Measurements from ENCODE around the gene MIP.
"Not testable (repeated sequence)": the region's sequence is repeated elsewhere in the genome, so short reads cannot be mapped to it uniquely, and the experiment has no call there.

Gene MIP

GRCh38 chr12:56454557-56454956 is at the start of gene MIP:
Gene MIP, minus strand, starts transcription at chr12:56454657. Its CDS starts 44 bp downstream, at chr12:56454613.
- Histone ChIP-seq H3K4me3 (ENCODE audit: low read depth, low read length) (no peak within 1 kb of the TSS), H3K27me3 (ENCODE audit: insufficient read depth, low read depth, severe bottlenecking) (no peaks in the 10 kb centered on the region), H3K27ac (peak within 1 kb of the TSS; percentile 36), H3K9me3 (ENCODE audit: severe bottlenecking) (no peaks in the 10 kb centered on the region), H3K36me3 (no peaks in the 10 kb centered on the region)
- DNase-seq = no peak
- TF ChIP-seq CTCF (IDR thresholded peaks at IDR 0.05; ENCODE audit: low read depth, low read length) = no peak

GRCh38 chr12:56499879-56500278 is 45.4 kb upstream of the MIP start:
- not testable (repeated sequence) for H3K36me3 ChIP-seq; H3K27ac ChIP-seq; H3K4me3 ChIP-seq (ENCODE audit: low read depth, low read length); DNase-seq; H3K9me3 ChIP-seq (ENCODE audit: severe bottlenecking); H3K27me3 ChIP-seq (ENCODE audit: insufficient read depth, low read depth, severe bottlenecking)

DNA sequence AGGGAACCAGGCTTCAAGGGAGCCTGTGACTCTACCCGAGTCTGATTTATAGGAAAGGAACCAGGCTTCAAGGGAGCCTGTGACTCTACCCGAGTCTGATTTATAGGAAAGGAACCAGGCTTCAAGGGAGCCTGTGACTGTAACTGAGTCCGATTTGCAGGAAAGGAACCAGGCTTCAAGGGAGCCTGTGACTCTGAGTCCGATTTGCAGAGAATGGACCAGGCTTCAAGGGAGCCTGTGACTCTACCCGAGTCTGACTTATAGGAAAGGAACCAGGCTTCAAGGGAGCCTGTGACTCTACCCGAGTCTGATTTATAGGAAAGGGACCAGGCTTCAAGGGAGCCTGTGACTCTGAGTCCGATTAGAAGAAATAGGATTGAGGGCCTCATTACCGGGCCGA is 45.0 kb upstream of the MIP start:
- not testable (repeated sequence) for H3K9me3 ChIP-seq (ENCODE audit: severe bottlenecking); H3K4me3 ChIP-seq (ENCODE audit: low read depth, low read length); H3K27me3 ChIP-seq (ENCODE audit: insufficient read depth, low read depth, severe bottlenecking); H3K27ac ChIP-seq; H3K36me3 ChIP-seq; DNase-seq

- H3K36me3 ChIP-seq; H3K27me3 ChIP-seq (ENCODE audit: insufficient read depth, low read depth, severe bottlenecking); H3K4me3 ChIP-seq (ENCODE audit: low read depth, low read length); H3K27ac ChIP-seq; H3K9me3 ChIP-seq (ENCODE audit: severe bottlenecking): not testable (repeated sequence)
- DNase-seq = peak; percentile 56
Observed at GRCh38 chr12:56498126-56498902, 43.9 kb upstream of the MIP start.

DNA sequence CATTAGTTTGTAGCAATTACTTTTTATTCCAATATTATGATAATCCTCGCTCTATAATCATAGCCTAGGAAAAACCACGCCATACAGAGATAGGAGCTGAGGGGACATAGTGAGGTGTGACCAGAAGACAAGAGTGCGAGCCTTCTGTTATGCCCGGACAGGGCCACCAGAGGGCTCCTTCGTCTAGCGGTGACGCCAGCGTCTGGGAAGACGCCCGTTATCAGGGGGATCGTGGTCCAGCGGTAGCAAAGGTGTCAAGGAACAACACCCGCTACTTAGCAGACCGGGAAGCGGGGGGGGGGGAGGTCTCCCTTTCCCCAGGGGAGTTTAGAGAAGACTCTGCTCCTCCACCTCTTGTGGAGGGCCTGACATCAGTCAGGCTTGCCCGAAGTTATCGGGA is 42.2 kb upstream of the MIP start:
- not testable (repeated sequence) for H3K9me3 ChIP-seq (ENCODE audit: severe bottlenecking); H3K27me3 ChIP-seq (ENCODE audit: insufficient read depth, low read depth, severe bottlenecking); H3K4me3 ChIP-seq (ENCODE audit: low read depth, low read length); H3K27ac ChIP-seq; H3K36me3 ChIP-seq
- peak; percentile 71 for DNase-seq

DNA sequence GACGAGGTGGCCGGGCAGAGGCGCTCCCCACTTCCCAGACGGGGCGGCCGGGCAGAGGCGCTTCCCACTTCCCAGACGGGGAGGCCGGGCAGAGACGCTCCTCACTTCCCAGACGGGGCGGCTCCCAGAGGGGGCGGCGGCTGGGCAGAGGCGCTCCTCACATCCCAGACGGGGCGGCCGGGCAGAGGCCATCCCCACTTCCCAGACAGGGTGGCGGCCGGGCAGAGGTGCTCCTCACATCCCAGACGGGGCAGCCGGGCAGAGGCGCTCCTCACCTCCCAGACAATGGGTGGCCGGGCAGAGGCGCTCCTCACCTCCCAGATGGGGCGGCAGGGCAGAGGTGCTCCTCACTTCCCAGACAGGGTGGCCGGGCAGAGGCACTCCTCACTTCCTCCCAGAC is 40.0 kb upstream of the MIP start:
- H3K27me3 ChIP-seq (ENCODE audit: insufficient read depth, low read depth, severe bottlenecking); H3K4me3 ChIP-seq (ENCODE audit: low read depth, low read length); H3K27ac ChIP-seq: not testable (repeated sequence)

DNA sequence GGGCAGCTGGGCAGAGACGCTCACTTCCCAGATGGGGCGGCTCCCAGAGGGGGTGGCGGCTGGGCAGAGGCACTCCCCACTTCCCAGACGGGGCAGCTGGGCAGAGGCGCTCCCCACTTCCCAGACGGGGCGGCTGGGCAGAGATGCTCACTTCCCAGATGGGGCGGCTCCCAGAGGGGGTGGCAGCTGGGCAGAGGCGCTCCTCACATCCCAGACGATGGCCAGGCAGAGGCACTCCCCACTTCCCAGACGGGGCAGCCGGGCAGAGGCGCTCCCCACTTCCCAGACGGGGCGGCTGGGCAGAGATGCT is 39.6 kb upstream of the MIP start:
- H3K27me3 ChIP-seq (ENCODE audit: insufficient read depth, low read depth, severe bottlenecking); DNase-seq; H3K36me3 ChIP-seq; H3K9me3 ChIP-seq (ENCODE audit: severe bottlenecking); H3K4me3 ChIP-seq (ENCODE audit: low read depth, low read length); H3K27ac ChIP-seq: not testable (repeated sequence)

More for the DNA sequence above, 40.0 kb upstream of the MIP start:
- not testable (repeated sequence) for DNase-seq; H3K36me3 ChIP-seq; H3K9me3 ChIP-seq (ENCODE audit: severe bottlenecking)

DNA sequence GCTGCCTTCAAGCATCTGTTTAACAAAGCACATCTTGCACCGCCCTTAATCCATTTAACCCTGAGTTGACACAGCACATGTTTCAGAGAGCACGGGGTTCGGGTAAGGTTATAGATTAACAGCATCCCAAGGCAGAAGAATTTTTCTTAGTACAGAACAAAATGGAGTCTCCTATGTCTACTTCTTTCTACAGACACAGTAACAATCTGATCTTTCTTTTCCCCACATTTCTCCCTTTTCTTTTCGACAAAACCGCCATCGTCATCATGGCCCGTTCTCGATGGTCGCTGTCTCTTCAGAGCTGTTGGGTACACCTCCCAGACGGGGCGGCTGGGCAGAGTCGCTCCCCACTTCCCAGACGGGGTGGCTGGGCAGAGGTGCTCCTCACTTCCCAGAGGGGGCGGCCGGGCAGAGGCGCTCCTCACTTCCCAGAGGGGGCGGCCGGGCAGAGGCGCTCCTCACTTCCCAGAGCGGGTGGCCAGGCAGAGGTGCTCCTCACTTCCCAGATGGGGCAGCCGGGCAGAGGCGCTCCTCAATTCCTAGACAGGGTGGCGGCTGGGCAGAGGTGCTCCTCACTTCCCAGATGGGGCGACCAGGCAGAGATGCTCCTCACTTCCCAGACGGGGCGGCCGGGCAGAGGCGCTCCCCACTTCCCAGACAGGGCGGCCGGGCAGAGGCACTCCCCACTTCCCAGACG is 39.1 kb upstream of the MIP start:
- not testable (repeated sequence) for H3K36me3 ChIP-seq; H3K4me3 ChIP-seq (ENCODE audit: low read depth, low read length); H3K27me3 ChIP-seq (ENCODE audit: insufficient read depth, low read depth, severe bottlenecking); H3K9me3 ChIP-seq (ENCODE audit: severe bottlenecking); H3K27ac ChIP-seq
- DNase-seq = peak; percentile 32

GRCh38 chr12:56490360-56490759 is 35.9 kb upstream of the MIP start:
- no peak overlapping the region for H3K4me3 ChIP-seq (ENCODE audit: low read depth, low read length)
- TF ChIP-seq CTCF (IDR thresholded peaks at IDR 0.05; ENCODE audit: low read depth, low read length) = no peak
- H3K27ac ChIP-seq = peak overlapping the region; percentile 14; the same call in 1 of the 2 replicates
- H3K27me3 ChIP-seq (ENCODE audit: insufficient read depth, low read depth, severe bottlenecking) = no peaks in the 10 kb centered on the region
- no peak for DNase-seq
- no peaks in the 10 kb centered on the region for H3K36me3 ChIP-seq
- no peaks in the 10 kb centered on the region for H3K9me3 ChIP-seq (ENCODE audit: severe bottlenecking)
